Activated naive CD4-positive, alpha-beta T cell treated with anti-CD3 and anti-CD28 coated beads for 36 hours (primary cell): ENCODE data around the gene IVNS1ABP. TPM values are rescaled to one million over a fixed set of nuclear protein-coding genes. Genes with fewer than 3 reads are reported as not detected.
"Not testable (repeated sequence)": the region's sequence is repeated elsewhere in the genome, so short reads cannot be mapped to it uniquely, and the experiment has no call there.

ENCODE experiments used
- CTCF ChIA-PET: fragments of 350-600 bp; sonication (Branson Sonifier 250); formaldehyde crosslinking; loops from one replicate; lab custom pipeline; 2021; ENCODE audit warnings: antibody characterized with exemption; lab: Charles Lee
- DNase-seq: peaks from one replicate; pipeline ENCODE4 v3.0.0-alpha.2; 2020
- H3K27ac Mint-ChIP-seq: one replicate; pipeline ENCODE4 v1.8.0; 2021; ENCODE audit warnings: mild to moderate bottlenecking, mixed read lengths
- H3K27me3 Mint-ChIP-seq: one replicate; pipeline ENCODE4 v1.8.0; 2021; ENCODE audit warnings: low read depth, mixed read lengths
- H3K36me3 Mint-ChIP-seq: one replicate; pipeline ENCODE4 v1.8.0; 2021; ENCODE audit warnings: low read depth, mixed read lengths
- H3K4me1 Mint-ChIP-seq: one replicate; pipeline ENCODE4 v1.8.0; 2021; ENCODE audit warnings: low read depth, mixed read lengths
- H3K4me3 Mint-ChIP-seq: one replicate; pipeline ENCODE4 v1.8.0; 2021; ENCODE audit warnings: mild to moderate bottlenecking, moderate library complexity, mixed read lengths
- H3K9me3 Mint-ChIP-seq: one replicate; pipeline ENCODE4 v1.8.0; 2021; ENCODE audit warnings: mixed read lengths
- intact Hi-C: fragments of 100-400 bp; cut with micrococcal nuclease; formaldehyde crosslinking; loops from one replicate; pipeline ENCODE4 v1.15.1; 2023
- total RNA-seq, 2 experiments: library from RNA; stranded (reverse); gene quantifications; one replicate each; pipeline ENCODE4 v1.2.3, GENCODE V29; 2021

The IVNS1ABP gene
- total RNA-seq, 2 experiments from 2014 or later: 97.3 to 100 TPM

GRCh38 chr1:185263780-185264179 lies 53.3 kb downstream of the IVNS1ABP start:
- peaks cover 5% of the 10 kb centered on the region for H3K9me3 Mint-ChIP-seq
- H3K27me3 Mint-ChIP-seq: no peaks in the 10 kb centered on the region
- intact Hi-C loops: no loop called here
- DNase-seq: no peak
- peaks cover 1% of the 10 kb centered on the region for H3K36me3 Mint-ChIP-seq
- no peak overlapping the region for H3K27ac Mint-ChIP-seq
- CTCF ChIA-PET: no interaction called here
- peaks cover 5% of the 10 kb centered on the region for H3K4me1 Mint-ChIP-seq
- no peak overlapping the region for H3K4me3 Mint-ChIP-seq

- intact Hi-C loops: no loop called here
- Mint-ChIP-seq H3K27me3 (no peaks in the 10 kb centered on the region), H3K36me3 (peaks cover 3% of the 10 kb centered on the region), H3K27ac (no peak overlapping the region), H3K4me3 (no peak overlapping the region), H3K4me1 (peaks cover 8% of the 10 kb centered on the region), H3K9me3 (peaks cover 5% of the 10 kb centered on the region)
- CTCF ChIA-PET: no interaction called here
- DNase-seq: no peak
Measured at GRCh38 chr1:185263292-185263691, 53.8 kb downstream of the IVNS1ABP start.

- peaks cover 5% of the 10 kb centered on the region for H3K9me3 Mint-ChIP-seq
- intact Hi-C loops: no loop called here
Measured at GRCh38 chr1:185262151-185262550, 54.9 kb downstream of the IVNS1ABP start.

GRCh38 chr1:185260611-185261010 lies 56.4 kb downstream of the IVNS1ABP start:
- Mint-ChIP-seq H3K4me3 (no peak overlapping the region), H3K27ac (no peak overlapping the region), H3K4me1 (peaks cover 17% of the 10 kb centered on the region), H3K9me3 (peaks cover 5% of the 10 kb centered on the region), H3K36me3 (peaks cover 3% of the 10 kb centered on the region), H3K27me3 (no peaks in the 10 kb centered on the region)
- intact Hi-C loops: no loop called here
- no peak for DNase-seq
- CTCF ChIA-PET: no interaction called here

More at GRCh38 chr1:185262151-185262550, 54.9 kb downstream of the IVNS1ABP start:
- Mint-ChIP-seq H3K4me3 (no peak overlapping the region), H3K4me1 (peaks cover 13% of the 10 kb centered on the region), H3K27ac (no peak overlapping the region), H3K36me3 (peaks cover 3% of the 10 kb centered on the region), H3K27me3 (no peaks in the 10 kb centered on the region)
- CTCF ChIA-PET: no interaction called here
- no peak for DNase-seq

GRCh38 chr1:185258676-185259075 lies 58.4 kb downstream of the IVNS1ABP start:
- Mint-ChIP-seq H3K27ac (no peak overlapping the region), H3K9me3 (peaks cover 9% of the 10 kb centered on the region), H3K4me1 (peaks cover 17% of the 10 kb centered on the region), H3K27me3 (no peaks in the 10 kb centered on the region), H3K36me3 (peaks cover 3% of the 10 kb centered on the region), H3K4me3 (no peak overlapping the region)
- intact Hi-C loops: no loop called here
- DNase-seq: no peak
- CTCF ChIA-PET: interaction anchor here (0.7 kb wide), 1 partner anchor 426 kb away, joined by 3 read pairs; no protein-coding TSS in a partner anchor

- intact Hi-C loops: no loop called here
- Mint-ChIP-seq H3K27me3 (no peaks in the 10 kb centered on the region), H3K4me3 (no peak overlapping the region), H3K9me3 (peaks cover 10% of the 10 kb centered on the region), H3K36me3 (peaks cover 3% of the 10 kb centered on the region), H3K27ac (no peak overlapping the region), H3K4me1 (peaks cover 17% of the 10 kb centered on the region)
- CTCF ChIA-PET: no interaction called here
- no peak for DNase-seq
Measured at GRCh38 chr1:185257950-185258208, 59.2 kb downstream of the IVNS1ABP start.

GRCh38 chr1:185257116-185257949 lies 59.7 kb downstream of the IVNS1ABP start:
- Mint-ChIP-seq H3K4me1 (peaks cover 17% of the 10 kb centered on the region), H3K4me3 (peak overlapping the region; percentile 41), H3K9me3 (peaks cover 10% of the 10 kb centered on the region)
- CTCF ChIA-PET, H3K27ac Mint-ChIP-seq, intact Hi-C loops, DNase-seq, H3K27me3 Mint-ChIP-seq, H3K36me3 Mint-ChIP-seq: not testable (repeated sequence)

GRCh38 chr1:185255595-185255994 lies 61.4 kb downstream of the IVNS1ABP start:
- H3K36me3 Mint-ChIP-seq, H3K9me3 Mint-ChIP-seq, CTCF ChIA-PET: not testable (repeated sequence)

GRCh38 chr1:185252404-185252803 lies 64.6 kb downstream of the IVNS1ABP start:
- H3K27ac Mint-ChIP-seq, H3K36me3 Mint-ChIP-seq, H3K4me3 Mint-ChIP-seq, H3K9me3 Mint-ChIP-seq, DNase-seq, H3K27me3 Mint-ChIP-seq, intact Hi-C loops, CTCF ChIA-PET: not testable (repeated sequence)
- H3K4me1 Mint-ChIP-seq: peaks cover 12% of the 10 kb centered on the region

More at GRCh38 chr1:185255595-185255994, 61.4 kb downstream of the IVNS1ABP start:
- DNase-seq, intact Hi-C loops, H3K4me3 Mint-ChIP-seq, H3K27ac Mint-ChIP-seq, H3K27me3 Mint-ChIP-seq: not testable (repeated sequence)
- peaks cover 15% of the 10 kb centered on the region for H3K4me1 Mint-ChIP-seq

- DNase-seq, H3K9me3 Mint-ChIP-seq, intact Hi-C loops, H3K36me3 Mint-ChIP-seq, H3K4me3 Mint-ChIP-seq, H3K27ac Mint-ChIP-seq, CTCF ChIA-PET, H3K27me3 Mint-ChIP-seq: not testable (repeated sequence)
- peaks cover 10% of the 10 kb centered on the region for H3K4me1 Mint-ChIP-seq
Measured at GRCh38 chr1:185251928-185252327, 65.1 kb downstream of the IVNS1ABP start.

- intact Hi-C loops: no loop called here
- no peaks in the 10 kb centered on the region for H3K36me3 Mint-ChIP-seq
Measured at GRCh38 chr1:185250063-185250462, 67.0 kb downstream of the IVNS1ABP start.

GRCh38 chr1:185249563-185249962 lies 67.5 kb downstream of the IVNS1ABP start:
- H3K27me3 Mint-ChIP-seq: no peaks in the 10 kb centered on the region
- H3K4me3 Mint-ChIP-seq: no peak overlapping the region
- no peak for DNase-seq
- peaks cover 7% of the 10 kb centered on the region for H3K4me1 Mint-ChIP-seq
- H3K27ac Mint-ChIP-seq: no peak overlapping the region
- intact Hi-C loops: no loop called here
- H3K36me3 Mint-ChIP-seq: no peaks in the 10 kb centered on the region
- CTCF ChIA-PET: no interaction called here
- peaks cover 1% of the 10 kb centered on the region for H3K9me3 Mint-ChIP-seq

More at GRCh38 chr1:185250063-185250462, 67.0 kb downstream of the IVNS1ABP start:
- peaks cover 7% of the 10 kb centered on the region for H3K4me1 Mint-ChIP-seq
- peaks cover 5% of the 10 kb centered on the region for H3K9me3 Mint-ChIP-seq
- H3K27ac Mint-ChIP-seq: no peak overlapping the region
- CTCF ChIA-PET: no interaction called here
- no peak for DNase-seq
- H3K4me3 Mint-ChIP-seq: no peak overlapping the region
- H3K27me3 Mint-ChIP-seq: no peaks in the 10 kb centered on the region
